ENCODE results near the gene SIRT4. TPM values are rescaled to one million over a fixed set of nuclear protein-coding genes. Genes with fewer than 3 reads are reported as not detected.

The SIRT4 gene
- total and polyA plus RNA-seq, 2 of the 13 experiments (the other 11 are each of a cell fraction or from before 2014, with no cell fraction given), result 3.4 to 5.8 TPM

DNA sequence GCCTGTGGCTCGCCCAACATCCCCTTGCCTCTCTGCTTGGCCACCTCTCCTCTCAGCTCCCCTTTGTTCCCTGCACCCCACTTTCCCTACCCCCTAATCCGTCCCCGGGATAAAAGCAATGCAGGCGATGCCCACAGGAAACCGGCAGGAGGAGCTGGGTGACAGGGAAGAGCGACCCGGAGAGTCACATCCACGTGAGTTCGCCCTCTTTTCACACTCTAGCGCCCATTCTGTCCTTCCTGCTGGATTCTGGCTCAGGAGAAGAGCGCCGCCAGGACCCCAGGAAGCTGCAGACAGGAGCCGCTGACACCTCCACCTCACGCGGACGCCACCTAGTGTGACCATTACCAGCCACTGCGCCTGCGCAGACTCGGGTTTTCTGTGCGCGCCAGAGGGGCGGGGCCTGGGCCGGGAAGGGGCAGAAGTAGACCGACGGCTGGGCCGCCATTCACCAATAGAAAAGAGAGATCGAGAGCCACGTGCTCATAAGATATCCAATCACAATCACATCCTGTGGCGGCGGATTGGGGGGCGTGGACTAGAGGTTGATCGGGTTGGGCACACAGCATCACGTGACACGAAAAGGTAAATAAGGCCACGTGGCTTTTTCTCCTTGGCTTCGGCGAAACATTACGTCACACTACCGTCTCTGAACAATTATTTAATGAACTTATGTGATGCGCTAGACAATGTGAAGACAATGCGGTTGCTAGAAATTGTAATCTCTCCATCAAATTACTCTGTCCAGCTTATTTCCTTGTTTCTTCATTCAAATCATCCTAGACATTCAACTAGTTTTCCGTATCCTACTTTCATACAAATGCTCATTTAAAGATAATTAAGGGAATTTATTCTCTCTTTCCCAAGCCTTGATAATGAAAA is 15.3 kb downstream of the SIRT4 start (continued):
- peak; percentile 92 for TF ChIP-seq ZNF501 (CRISPR knock-in tag; IDR thresholded peaks at IDR 0.05)
- TF ChIP-seq AGO2 (optimal IDR thresholded peaks at IDR 0.05; ENCODE audit: low read depth, low read length), result peak; percentile 16
- TF ChIP-seq RFXAP (CRISPR knock-in tag; IDR thresholded peaks at IDR 0.05; ENCODE audit: borderline replicate concordance), result peak; percentile 76; the same call in 1 of the 2 replicates
- TF ChIP-seq ZNF816 (CRISPR knock-in tag; IDR thresholded peaks at IDR 0.05; ENCODE audit: borderline replicate concordance), result peak; percentile 19; the same call in 1 of the 2 replicates
- TF ChIP-seq POLR2A (IDR thresholded peaks at IDR 0.05; ENCODE audit: insufficient read depth in 1 of 2, low read depth in 2 of 2, low read length in 2 of 2), result peak; percentile 84 to 90
- TF ChIP-seq ZFX (CRISPR knock-in tag; IDR thresholded peaks at IDR 0.05; ENCODE audit: low read depth), result peak; percentile 69
- TF ChIP-seq ZNF777 (CRISPR knock-in tag; IDR thresholded peaks at IDR 0.05), result peak; percentile 33; the same call in 1 of the 2 replicates
- 0 out of 2 replicates have a peak, but pooled peaks have one; percentile 58 for TF ChIP-seq ZBTB7B (CRISPR knock-in tag; IDR thresholded peaks at IDR 0.05)
- TF ChIP-seq BHLHE40 (IDR thresholded peaks at IDR 0.05; ENCODE audit: low read length), result peak; percentile 83
- TF ChIP-seq ZNF660 (CRISPR knock-in tag; IDR thresholded peaks at IDR 0.05; ENCODE audit: borderline replicate concordance, low read depth), result no peak
- TF ChIP-seq NFYC (CRISPR knock-in tag; IDR thresholded peaks at IDR 0.05), result peak; percentile 91
- TF ChIP-seq GTF2F1 (IDR thresholded peaks at IDR 0.05; ENCODE audit: low read length), result peak; percentile 91
- TF ChIP-seq, protein P1, sequence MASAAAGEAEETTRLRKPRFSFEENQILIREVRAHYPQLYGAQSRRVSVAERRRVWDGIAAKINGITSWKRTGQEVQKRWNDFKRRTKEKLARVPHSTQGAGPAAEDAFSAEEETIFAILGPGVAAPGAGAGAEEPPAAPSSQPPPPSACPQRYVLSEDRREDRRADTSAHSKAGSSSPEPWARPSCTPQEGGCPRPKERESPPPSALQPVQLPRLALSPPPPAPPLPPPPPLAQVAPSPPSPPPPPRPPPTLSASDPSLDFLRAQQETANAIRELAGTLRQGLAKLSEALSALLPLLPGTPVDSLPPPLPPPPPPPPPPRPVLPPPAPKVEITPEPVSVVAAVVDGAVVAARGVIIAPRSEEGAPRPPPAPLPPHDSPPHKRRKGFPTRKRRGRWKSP (CRISPR knock-in tag; IDR thresholded peaks at IDR 0.05), result 0 out of 2 replicates have a peak, but pooled peaks have one; percentile 55
- TF ChIP-seq CEBPB (IDR thresholded peaks at IDR 0.05; ENCODE audit: borderline replicate concordance, low read depth, low read length), result peak; percentile 67; the same call in 1 of the 2 replicates
- TF ChIP-seq TRIM24 (CRISPR knock-in tag; IDR thresholded peaks at IDR 0.05), result no peak
- TF ChIP-seq PPARG (CRISPR knock-in tag; conservative IDR thresholded peaks at IDR 0.05), result no peak
- TF ChIP-seq, protein P2, sequence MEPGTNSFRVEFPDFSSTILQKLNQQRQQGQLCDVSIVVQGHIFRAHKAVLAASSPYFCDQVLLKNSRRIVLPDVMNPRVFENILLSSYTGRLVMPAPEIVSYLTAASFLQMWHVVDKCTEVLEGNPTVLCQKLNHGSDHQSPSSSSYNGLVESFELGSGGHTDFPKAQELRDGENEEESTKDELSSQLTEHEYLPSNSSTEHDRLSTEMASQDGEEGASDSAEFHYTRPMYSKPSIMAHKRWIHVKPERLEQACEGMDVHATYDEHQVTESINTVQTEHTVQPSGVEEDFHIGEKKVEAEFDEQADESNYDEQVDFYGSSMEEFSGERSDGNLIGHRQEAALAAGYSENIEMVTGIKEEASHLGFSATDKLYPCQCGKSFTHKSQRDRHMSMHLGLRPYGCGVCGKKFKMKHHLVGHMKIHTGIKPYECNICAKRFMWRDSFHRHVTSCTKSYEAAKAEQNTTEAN (CRISPR knock-in tag; conservative IDR thresholded peaks at IDR 0.05), result peak; percentile 85; the same call in 1 of the 2 replicates
- TF ChIP-seq, protein P3, sequence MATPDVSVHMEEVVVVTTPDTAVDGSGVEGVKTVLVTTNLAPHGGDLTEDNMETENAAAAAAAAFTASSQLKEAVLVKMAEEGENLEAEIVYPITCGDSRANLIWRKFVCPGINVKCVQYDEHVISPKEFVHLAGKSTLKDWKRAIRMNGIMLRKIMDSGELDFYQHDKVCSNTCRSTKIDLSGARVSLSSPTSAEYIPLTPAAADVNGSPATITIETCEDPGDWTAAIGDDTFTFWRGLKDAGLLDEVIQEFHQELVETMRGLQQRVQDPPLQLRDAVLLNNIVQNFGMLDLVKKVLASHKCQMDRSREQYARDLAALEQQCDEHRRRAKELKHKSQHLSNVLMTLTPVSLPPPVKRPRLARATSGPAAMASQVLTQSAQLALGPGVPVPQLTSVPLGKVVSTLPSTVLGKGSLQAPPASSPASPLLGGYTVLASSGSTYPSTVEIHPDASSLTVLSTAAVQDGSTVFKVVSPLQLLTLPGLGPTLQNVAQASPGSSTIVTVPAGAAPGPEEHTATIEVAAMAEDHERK (CRISPR knock-in tag; IDR thresholded peaks at IDR 0.05; ENCODE audit: low read depth), result no peak
- peak; percentile 64; the same call in 1 of the 2 replicates for TF ChIP-seq ZFP36L1 (CRISPR knock-in tag; IDR thresholded peaks at IDR 0.05)
- 0 out of 2 replicates have a peak, but pooled peaks have one; percentile 53 for TF ChIP-seq ZSCAN20 (CRISPR knock-in tag; IDR thresholded peaks at IDR 0.05; ENCODE audit: borderline replicate concordance)
- TF ChIP-seq PCBP1 (IDR thresholded peaks at IDR 0.05; ENCODE audit: borderline replicate concordance, low read depth, low read length), result no peak
- TF ChIP-seq, protein P4, sequence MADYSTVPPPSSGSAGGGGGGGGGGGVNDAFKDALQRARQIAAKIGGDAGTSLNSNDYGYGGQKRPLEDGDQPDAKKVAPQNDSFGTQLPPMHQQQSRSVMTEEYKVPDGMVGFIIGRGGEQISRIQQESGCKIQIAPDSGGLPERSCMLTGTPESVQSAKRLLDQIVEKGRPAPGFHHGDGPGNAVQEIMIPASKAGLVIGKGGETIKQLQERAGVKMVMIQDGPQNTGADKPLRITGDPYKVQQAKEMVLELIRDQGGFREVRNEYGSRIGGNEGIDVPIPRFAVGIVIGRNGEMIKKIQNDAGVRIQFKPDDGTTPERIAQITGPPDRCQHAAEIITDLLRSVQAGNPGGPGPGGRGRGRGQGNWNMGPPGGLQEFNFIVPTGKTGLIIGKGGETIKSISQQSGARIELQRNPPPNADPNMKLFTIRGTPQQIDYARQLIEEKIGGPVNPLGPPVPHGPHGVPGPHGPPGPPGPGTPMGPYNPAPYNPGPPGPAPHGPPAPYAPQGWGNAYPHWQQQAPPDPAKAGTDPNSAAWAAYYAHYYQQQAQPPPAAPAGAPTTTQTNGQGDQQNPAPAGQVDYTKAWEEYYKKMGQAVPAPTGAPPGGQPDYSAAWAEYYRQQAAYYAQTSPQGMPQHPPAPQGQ (CRISPR knock-in tag; IDR thresholded peaks at IDR 0.05; ENCODE audit: borderline replicate concordance), result no peak
- TF ChIP-seq ZNF556 (CRISPR knock-in tag; IDR thresholded peaks at IDR 0.05; ENCODE audit: borderline replicate concordance), result no peak; the same call in 1 of the 2 replicates
- no peak for TF ChIP-seq HMG20A (CRISPR knock-in tag; IDR thresholded peaks at IDR 0.05; ENCODE audit: borderline replicate concordance)

Measured in HepG2 (cell line).